ENCODE measurements around the gene PCDHGB6. TPM values are rescaled to one million over a fixed set of nuclear protein-coding genes. Genes with fewer than 3 reads are reported as not detected.
A peak's percentile ranks its signal among the peaks of the same experiment; 100 is the strongest.
"Not testable (repeated sequence)": the region's sequence is repeated elsewhere in the genome, so short reads cannot be mapped to it uniquely, and the experiment has no call there.

The PCDHGB6 gene
- polyA plus RNA-seq, 2 of the 4 experiments (the other 2 are of a cell fraction): 0.09 to 0.21 TPM

- ChIA-PET POLR2A (no interaction called here), CTCF (interaction anchor here (0.8 to 1.4 kb wide), 5 partner anchors 10 to 137 kb away, joined by 3 to 4 read pairs (median 3); partner anchors contain the start of genes PCDHGA11 and TAF7)
- Histone ChIP-seq H3K9me3 (peaks cover 66% of the 10 kb centered on the region), H3K4me3 (no peak within 1 kb of the TSS), H3K4me2 (no peak within 1 kb of the TSS), H3K4me1 (no peaks in the 10 kb centered on the region), H3K27ac (no peak within 1 kb of the TSS)
- TF ChIP-seq RAD21 (conservative IDR thresholded peaks at IDR 0.05 in 1 of 2, IDR thresholded peaks at IDR 0.05 in 1 of 2): peak in 1 of 2 experiments; percentile 42; a peak in 2 of 5 replicates
- no peak for TF ChIP-seq ZNF302 (CRISPR knock-in tag; IDR thresholded peaks at IDR 0.05)
- WGBS (ENCODE audit: missing lambda C conversion rate): 62% methylated on average over 33 of the region's 33 CpGs
- FAIRE-seq (no peak), ATAC-seq (peak in 1 of 2 experiments; percentile 73; a peak in 3 of 6 replicates), DNase-seq (ENCODE audit: low read depth in 1 of 2, low spot score in 1 of 2) (peak; percentile 21 to 62)
Measured at GRCh38 chr5:141430332-141431113, 22.7 kb downstream of the PCDHGB6 start, which contains the start of gene PCDHGA12. Gene PCDHGA12, plus strand, starts transcription at chr5:141430507. Its CDS starts 253 bp downstream, at chr5:141430760.

GRCh38 chr5:141431286-141431685, 23.5 kb downstream of the PCDHGB6 start:
- no peak overlapping the region for H3K27ac ChIP-seq
- no peak for FAIRE-seq
- ATAC-seq: no peak
- peaks cover 59% of the 10 kb centered on the region for H3K9me3 ChIP-seq
- DNase-seq (ENCODE audit: low read depth in 1 of 2, low spot score in 1 of 2): no peak
- CTCF ChIA-PET: interaction anchor here (1.1 to 1.3 kb wide), 2 partner anchors 40 to 136 kb away, joined by 3 read pairs; no protein-coding TSS in a partner anchor
- 87% methylated on average over 37 of the region's 37 CpGs for WGBS (ENCODE audit: missing lambda C conversion rate)
- POLR2A ChIA-PET: no interaction called here
- TF ChIP-seq KDM5A (IDR thresholded peaks at IDR 0.05) (no peak), TP53 (CRISPR knock-in tag; IDR thresholded peaks at IDR 0.05) (no peak), HES2 (IDR thresholded peaks at IDR 0.05) (no peak), RNF2 (IDR thresholded peaks at IDR 0.05; ENCODE audit: borderline replicate concordance, low read depth) (no peak), HMGXB4 (CRISPR knock-in tag; IDR thresholded peaks at IDR 0.05; ENCODE audit: borderline replicate concordance) (no peak), POLR2A (IDR thresholded peaks at IDR 0.05; ENCODE audit: low read length) (no peak), MAFK (IDR thresholded peaks at IDR 0.05; ENCODE audit: partially characterized antibody) (no peak), EHF (CRISPR knock-in tag; IDR thresholded peaks at IDR 0.05) (no peak), CTCF (IDR thresholded peaks at IDR 0.05) (no peak), JUN (IDR thresholded peaks at IDR 0.05) (no peak), SMC3 (IDR thresholded peaks at IDR 0.05) (no peak), ZC3H11A (IDR thresholded peaks at IDR 0.05) (no peak), PHF8 (IDR thresholded peaks at IDR 0.05; ENCODE audit: borderline replicate concordance, low read depth) (no peak), RCOR1 (IDR thresholded peaks at IDR 0.05; ENCODE audit: low read depth, low read length) (no peak)
- TF ChIP-seq, protein P1, sequence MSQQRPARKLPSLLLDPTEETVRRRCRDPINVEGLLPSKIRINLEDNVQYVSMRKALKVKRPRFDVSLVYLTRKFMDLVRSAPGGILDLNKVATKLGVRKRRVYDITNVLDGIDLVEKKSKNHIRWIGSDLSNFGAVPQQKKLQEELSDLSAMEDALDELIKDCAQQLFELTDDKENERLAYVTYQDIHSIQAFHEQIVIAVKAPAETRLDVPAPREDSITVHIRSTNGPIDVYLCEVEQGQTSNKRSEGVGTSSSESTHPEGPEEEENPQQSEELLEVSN (IDR thresholded peaks at IDR 0.05; ENCODE audit: borderline replicate concordance, low read depth): no peak
- no peaks in the 10 kb centered on the region for H3K4me1 ChIP-seq
- no peak overlapping the region for H3K4me2 ChIP-seq
- no peak overlapping the region for H3K4me3 ChIP-seq

- FAIRE-seq; H3K4me1 ChIP-seq; CTCF ChIA-PET; POLR2A ChIA-PET; ATAC-seq; H3K4me2 ChIP-seq; DNase-seq (ENCODE audit: low read depth in 1 of 2, low spot score in 1 of 2); H3K27ac ChIP-seq; H3K4me3 ChIP-seq: not testable (repeated sequence)
- peaks cover 49% of the 10 kb centered on the region for H3K9me3 ChIP-seq
- 75% methylated on average over 26 of the region's 38 CpGs for WGBS (ENCODE audit: missing lambda C conversion rate)
Measured at GRCh38 chr5:141432308-141432707, 24.5 kb downstream of the PCDHGB6 start.

GRCh38 chr5:141432726-141433125, 24.9 kb downstream of the PCDHGB6 start:
- H3K4me3 ChIP-seq; POLR2A ChIA-PET; H3K4me2 ChIP-seq; FAIRE-seq; DNase-seq (ENCODE audit: low read depth in 1 of 2, low spot score in 1 of 2); ATAC-seq; H3K4me1 ChIP-seq; H3K27ac ChIP-seq: not testable (repeated sequence)
- 68% methylated on average over 24 of the region's 29 CpGs for WGBS (ENCODE audit: missing lambda C conversion rate)
- peaks cover 45% of the 10 kb centered on the region for H3K9me3 ChIP-seq
- CTCF ChIA-PET: interaction anchor here (0.7 kb wide), 1 partner anchor 125 kb away, joined by 3 read pairs; no protein-coding TSS in a partner anchor

Data from A549 (cell line).